Hematopoietic multipotent progenitor cell treated with erythropoietin and hydrocortisone succinate and interleukin-3 and kit ligand, for 15 days (in vitro differentiated cells): ENCODE measurements around the gene PAFAH2.
A peak's percentile ranks its signal among the peaks of the same experiment; 100 is the strongest.

Experiments used
- DNase-seq: peaks from one replicate; pipeline ENCODE4 v3.0.0-alpha.2; 2015; ENCODE audit warnings: low spot score

The PAFAH2 gene

DNA sequence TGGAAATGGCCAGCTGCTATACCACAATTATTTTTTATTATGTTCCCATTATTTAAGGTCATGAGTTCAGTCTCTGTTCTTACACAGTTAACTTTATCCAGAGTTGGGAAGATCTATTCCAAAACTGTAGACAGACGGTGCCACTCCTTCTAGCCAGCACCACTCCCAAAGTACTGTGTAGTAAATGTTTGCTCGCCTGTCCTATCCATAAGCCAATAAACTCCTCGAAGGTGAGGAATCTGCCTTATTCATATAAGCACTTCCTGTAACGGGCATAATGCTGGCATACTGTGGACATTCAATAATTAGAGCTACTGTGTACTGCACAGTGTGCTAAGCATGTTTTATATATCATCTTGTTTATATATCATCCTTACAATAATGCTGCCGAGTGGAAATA, 65.5 kb downstream of the PAFAH2 start:
- no peak for DNase-seq

DNA sequence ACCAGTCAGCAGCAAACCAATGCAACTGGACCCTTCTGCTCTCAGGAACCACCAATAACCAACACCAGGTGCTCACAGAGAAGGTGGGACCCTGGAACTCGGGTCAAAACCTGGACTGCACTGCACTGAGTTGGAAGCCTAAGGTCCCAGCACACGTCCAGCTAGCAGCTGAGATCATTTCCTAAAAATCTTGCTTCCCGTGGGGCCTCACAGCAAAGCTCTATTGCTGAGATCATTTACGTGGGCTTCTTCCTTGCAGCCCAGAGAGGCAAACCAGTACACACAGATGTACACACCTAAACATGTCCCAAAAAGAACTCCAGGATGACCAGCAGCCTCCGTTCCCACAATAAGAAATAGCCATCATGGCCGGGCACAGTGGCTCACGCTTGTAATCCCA, 68.8 kb downstream of the PAFAH2 start:
- no peak for DNase-seq

DNA sequence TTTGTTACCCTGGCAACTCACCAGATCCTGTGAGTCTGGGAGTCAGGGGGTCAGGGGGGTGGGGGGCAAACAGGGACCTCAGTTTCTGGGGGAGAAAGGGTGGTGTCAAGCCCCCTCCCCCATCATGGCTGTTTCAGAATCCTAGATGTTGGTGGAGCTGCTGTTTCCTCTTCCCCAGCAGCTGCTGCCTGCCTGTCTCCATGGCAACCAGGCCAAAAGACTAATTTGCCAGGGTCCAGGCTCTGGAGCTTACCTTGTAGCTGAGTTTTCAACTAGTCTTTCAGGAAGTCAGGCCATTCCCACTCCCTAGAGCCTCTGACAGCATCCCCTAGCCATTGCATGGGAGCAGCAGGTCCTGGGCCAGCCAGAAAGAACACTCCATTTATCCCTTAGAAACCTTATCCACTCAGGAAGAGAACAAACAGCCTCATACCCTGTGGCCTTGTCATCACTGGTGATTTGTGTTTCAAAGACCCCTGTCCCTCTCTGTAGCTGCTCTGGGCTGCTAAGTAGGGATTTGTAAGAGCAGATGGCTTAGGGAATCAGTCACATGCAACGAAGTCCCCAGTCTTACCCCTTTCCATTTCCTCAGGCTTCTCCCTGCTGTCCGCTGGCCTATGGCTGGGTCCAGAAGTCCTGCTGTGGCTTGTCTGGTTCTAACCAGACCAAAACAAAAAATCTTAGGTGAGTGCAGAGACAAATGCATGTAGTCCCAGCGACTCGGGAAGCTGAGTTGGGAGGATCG, 70.2 kb downstream of the PAFAH2 start:
- no peak for DNase-seq

DNA sequence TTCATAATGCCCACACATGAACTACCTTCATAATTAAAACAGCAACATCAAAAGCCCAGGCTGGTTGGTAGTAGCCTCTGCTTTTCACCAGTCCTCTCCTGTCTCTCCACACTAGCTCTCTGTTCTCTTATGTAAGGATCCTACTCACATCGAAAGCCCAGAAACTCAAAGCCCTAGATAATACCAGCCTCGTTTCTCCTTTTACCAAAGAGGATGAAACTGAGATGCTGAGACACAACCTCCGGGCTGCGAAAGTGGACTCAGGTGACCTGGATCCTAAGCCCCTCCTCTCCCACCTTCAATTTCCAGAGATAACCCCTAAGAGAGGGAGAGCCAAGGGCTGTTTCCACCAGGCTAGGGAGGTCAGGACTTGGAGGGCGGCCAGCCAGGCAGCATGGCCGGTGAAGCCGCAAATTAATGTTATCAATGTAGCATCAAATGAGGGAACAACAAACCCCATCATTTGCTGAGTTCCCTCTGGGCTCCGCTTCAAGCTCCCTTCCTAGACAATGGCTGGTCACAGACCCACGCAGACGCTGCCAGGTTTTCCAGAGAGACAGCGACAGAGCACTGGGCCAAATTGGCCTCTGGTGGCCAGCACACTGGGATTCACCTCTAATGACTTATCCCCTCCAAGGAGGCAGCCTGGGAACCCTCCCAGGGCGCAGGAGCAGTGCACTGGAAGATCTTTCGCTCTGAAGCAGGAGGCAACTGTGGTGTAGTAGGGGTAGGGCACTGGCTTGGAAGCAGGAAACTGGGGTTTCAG, 70.9 kb downstream of the PAFAH2 start:
- no peak for DNase-seq

DNA sequence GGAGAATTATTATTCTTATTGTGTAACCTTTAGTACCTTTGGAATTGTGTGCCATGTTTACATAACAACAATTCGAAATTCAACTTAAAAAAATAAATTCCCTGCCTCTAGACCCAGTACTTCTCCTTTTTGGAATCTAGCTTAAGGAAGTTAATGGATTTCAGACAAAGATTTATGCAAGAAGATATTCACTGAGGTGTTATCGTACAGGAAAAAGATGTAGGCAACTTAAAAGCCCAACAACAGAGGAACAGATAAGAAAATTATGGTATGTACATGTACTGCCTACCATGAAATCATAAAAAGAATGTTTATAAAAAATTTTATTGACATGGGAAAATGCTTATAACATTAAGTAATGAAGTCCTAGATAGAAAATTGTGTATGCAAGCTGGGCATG, 73.4 kb downstream of the PAFAH2 start:
- no peak for DNase-seq

DNA sequence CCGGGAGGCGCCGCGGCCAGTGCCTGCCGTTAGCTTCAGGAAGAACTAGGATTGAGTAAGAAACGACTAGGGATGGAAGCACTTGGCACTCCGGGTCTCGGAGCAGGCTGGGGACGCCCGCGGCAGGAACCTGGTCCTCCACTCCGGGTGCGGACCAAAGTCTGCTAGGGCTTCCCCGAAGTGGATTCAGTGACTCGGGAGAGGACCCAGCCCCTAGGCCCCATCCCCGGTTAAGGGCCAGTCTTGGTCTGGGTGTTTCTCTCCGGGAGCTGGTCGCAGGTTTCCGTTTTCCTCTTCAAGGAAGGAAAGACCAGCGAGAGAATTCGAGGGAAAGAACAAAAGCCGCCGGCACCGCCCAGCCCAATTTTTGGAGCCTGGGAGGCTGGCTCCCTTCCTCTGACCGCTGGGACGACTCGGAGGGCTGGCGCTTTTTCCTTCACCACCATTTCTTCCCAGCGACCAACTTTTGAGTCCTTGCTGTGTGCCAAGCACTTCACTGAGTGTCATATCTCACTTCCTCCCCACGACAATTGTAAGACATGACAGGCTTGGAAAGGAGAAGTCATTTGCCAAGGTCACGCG, 74.8 kb downstream of the PAFAH2 start:
- no peak for DNase-seq

DNA sequence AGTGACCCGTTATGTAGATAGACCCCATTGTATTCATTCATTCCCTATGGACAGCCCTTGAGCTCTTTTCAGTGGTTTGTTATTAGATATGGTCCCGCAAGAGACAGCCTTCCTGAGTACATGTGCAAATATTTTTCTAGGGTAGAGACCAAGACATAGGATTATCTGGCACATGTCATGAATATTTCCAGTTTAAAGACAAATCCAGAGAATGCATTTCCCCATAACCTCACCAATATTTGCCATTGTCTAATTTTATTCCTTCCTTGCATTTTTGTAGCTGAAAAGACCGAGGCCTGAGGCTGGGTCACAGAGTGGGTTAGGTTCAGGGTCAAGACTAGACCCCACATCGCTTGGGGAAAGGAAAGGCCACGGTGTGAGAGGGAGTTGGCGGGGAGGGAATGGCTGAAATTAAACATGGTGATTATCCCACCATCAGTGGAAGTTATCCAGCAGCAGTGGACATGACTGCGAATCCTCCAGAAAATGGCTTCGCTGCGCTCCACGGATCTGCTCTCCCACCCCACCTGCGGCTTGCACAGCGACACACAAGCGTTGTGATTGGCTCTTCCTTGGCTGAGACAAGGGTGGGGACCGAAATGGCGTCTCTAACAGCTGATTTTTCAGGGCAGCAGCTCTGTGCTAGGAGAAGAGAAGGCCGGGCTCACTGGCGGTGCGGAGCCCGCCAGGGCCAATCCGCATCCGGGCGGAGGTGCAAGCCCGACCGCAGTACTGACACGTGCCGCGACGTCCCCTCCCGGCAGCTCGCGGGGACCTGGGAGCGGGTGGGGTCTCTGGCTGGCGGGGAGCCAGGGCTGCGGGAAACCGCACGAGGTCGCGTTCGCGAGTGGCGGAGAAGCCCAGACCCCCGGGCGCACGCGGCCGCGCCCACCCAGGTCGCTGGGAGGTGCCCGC, 75.5 kb downstream of the PAFAH2 start:
- DNase-seq: peak; percentile 26

DNA sequence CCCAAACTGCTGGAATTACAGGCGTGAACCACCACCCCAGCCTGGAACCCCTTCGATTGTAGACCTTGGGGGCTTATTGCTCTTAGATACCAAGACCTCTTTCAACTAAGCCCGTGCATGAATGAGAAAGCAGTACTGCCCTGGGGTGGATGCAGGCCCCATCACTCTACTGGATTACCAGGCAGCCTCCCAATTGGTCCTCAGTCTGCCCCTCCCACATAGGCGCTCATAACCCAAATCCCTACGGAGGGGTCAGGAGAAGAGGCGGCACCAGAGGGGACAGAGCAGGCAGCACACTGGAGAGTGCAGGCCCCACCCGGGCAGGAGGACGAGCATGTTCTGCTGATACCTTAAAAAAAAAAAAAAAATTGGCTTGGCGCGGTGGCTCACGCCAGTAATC, 79.2 kb downstream of the PAFAH2 start:
- DNase-seq: no peak

DNA sequence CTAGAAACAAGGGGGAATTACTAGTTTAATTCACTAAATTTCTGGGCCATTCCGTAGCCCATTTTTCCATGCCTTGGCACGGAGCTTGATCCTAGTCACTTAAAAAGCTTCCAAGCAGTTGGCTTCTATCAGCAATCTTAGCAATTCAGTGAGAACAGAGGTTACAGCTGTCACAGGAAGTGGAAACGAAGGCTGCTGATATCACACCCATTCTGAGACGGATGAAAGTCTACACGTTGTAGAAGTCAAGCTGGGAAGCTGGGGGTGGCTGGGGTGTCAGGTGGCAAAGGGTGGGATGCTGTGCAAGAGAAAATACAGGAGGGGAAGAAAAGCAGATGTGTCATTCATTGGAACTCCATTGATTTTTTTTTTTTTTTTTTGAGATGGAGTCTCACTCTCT, 79.9 kb downstream of the PAFAH2 start:
- DNase-seq: no peak

DNA sequence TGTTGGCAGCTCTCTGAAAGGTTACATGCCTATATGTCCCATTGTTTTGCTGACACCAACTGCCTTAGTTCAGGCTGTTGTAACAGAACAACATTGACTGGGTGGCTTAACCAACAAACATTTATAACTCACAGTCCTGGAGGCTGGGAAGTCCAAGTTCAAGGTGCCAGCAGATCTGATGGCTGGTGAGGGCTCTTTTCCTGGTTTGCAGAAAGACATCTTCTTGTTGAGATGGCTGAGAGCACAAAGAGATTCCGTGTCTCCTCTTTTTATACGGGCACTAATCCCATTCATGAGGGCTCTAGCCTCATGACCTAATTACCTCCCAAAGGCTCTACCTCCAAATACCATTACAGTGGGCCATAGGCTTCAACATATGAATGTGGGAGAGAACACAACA, 81.4 kb downstream of the PAFAH2 start:
- DNase-seq: no peak

DNA sequence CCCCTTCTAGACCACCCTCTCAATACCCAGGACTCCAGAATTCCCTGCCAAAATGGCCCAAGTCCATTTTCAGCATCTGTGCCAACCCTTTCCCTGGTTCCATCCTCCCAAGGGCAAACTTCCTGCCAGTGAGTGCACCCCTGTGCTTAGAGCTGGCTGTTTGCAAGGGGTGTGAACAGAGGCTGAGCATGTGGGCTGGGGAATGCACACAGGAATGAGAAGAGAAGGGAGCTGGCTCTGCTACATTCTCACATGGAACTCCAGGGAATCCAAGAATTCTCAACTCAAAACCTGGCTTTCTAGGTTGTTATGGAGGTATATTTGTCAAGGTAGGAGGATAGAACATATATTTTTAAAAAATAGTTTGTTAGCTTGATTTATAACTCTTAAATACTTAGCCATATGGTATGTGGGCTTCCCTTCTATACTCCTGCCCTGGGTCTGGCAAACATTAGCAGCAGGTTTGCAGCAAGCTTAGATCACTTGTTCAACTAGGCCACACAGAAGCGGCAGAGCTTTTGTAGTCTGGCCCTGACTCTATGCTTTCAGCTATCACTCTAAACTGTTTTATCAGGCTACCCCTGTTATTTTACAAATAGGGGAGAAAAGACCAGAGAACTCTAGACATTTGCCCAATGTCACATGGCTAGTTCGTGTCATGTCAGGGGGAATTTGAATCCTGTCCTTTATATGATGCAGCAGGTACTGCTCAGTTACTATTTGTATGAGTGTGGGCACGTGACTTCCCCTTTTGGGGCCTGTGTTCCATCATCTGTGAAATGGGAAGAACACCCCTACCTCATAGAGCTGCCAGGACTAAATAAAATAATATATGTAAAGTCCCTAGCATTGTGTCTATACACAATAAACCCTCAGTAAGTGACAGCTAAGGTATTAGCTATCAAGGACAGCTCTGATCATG, 83.5 kb downstream of the PAFAH2 start:
- no peak for DNase-seq

DNA sequence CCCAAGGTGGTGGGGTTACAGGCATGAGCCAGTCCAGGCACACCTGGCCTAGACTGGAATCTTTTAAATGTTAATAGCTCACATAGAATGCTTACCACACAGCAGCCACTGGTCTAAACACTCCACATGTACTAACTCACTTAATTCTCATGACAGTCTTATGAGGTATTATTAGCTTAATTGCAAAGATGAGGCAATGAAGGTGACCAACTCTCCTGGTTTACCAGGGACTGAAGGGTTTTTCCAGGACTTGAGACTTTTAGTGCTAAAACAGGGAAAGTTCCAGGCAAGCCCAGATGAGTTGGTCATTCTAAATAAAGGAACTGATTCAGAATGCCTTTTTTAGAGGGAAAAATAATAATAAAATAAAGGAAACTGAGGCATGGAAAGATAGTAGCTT, 84.7 kb downstream of the PAFAH2 start:
- no peak for DNase-seq

DNA sequence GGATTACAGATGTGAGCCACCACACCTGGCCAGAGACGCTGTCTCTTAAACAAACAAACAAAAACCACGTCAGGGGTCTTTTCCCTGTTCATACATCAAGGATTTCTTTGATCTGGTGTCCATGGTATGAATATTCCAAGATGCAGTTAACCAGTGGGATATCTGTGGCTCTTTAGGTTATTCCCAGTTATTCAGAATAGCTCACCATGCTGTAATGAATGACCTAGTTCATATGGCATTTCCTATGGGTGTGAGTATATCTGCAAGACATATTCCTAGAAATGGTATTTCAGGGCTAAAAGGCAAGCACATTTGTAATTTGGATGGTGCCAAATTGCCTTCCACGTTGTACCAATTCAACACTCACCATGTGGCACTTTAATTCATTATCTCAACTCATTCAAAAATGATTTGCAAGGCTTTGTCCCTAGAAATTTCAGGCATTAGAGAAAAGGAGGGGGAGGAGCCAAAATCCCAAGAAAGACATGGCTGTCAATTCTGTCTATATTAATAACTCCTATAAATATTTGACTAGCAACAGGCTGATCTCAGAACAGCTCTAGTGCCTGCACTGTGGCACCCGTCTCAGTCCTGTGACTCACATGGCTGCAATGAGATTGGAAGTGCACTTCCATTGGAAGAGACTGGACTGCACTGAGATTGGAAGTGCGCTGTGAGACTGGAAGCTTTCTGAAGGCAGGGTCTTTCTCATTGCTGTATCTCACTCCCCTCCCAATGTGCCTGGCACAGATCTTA, 85.6 kb downstream of the PAFAH2 start:
- no peak for DNase-seq

DNA sequence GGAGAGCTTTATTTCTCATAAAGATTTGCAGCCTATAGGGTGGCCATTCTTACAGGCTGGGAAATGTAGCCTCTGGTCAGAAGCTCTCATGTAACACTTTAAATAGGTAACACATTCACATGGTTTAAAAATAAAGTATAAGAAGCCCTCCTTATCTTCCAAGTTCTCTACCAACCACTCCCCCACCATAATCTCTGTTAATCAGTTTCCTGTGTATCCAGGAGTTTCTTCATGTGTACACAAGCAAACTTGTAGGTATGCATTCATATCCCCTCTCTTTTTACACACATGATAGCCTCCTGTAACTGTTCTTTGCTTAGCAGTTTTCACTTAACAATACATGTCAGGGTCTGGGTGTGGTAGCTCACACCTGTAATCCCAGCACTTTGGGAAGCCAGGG, 86.7 kb downstream of the PAFAH2 start:
- no peak for DNase-seq
